Activated effector memory CD4-positive, alpha-beta T cell treated with anti-CD3 and anti-CD28 coated beads, Interleukin-2, amount 50 U/mL, for 16 hours (primary cell): ENCODE measurements around the gene RREB1.

Source experiments
- DNase-seq: peaks from one replicate; pipeline ENCODE4 v3.0.0-alpha.2; 2020

RREB1 gene

GRCh38 chr6:7107578-7108195, at the start of gene RREB1:
RREB1 (plus strand) TSS chr6:7107961; CDS start chr6:7181912, 73,951 bp downstream.
- peak; percentile 84 for DNase-seq

GRCh38 chr6:7058250-7058923, 49.4 kb upstream of the RREB1 start:
- no peak for DNase-seq

GRCh38 chr6:7060769-7061516, 46.8 kb upstream of the RREB1 start:
- no peak for DNase-seq

- no peak for DNase-seq
Observed at GRCh38 chr6:7062451-7063162, 45.2 kb upstream of the RREB1 start.

GRCh38 chr6:7067305-7067704, 40.5 kb upstream of the RREB1 start:
- DNase-seq: no peak

- no peak for DNase-seq
Observed at GRCh38 chr6:7071405-7071804, 36.4 kb upstream of the RREB1 start.

GRCh38 chr6:7073082-7073820, 34.5 kb upstream of the RREB1 start:
- no peak for DNase-seq

GRCh38 chr6:7073821-7074525, 33.8 kb upstream of the RREB1 start:
- peak; percentile 88 for DNase-seq

GRCh38 chr6:7074870-7075269, 32.9 kb upstream of the RREB1 start:
- DNase-seq: no peak

- DNase-seq: no peak
Observed at GRCh38 chr6:7075341-7076000, 32.3 kb upstream of the RREB1 start.

- DNase-seq: no peak
Observed at GRCh38 chr6:7077856-7078255, 29.9 kb upstream of the RREB1 start.

- no peak for DNase-seq
Observed at GRCh38 chr6:7078856-7079255, 28.9 kb upstream of the RREB1 start.

GRCh38 chr6:7080311-7080710, 27.4 kb upstream of the RREB1 start:
- no peak for DNase-seq

GRCh38 chr6:7085911-7086310, 21.9 kb upstream of the RREB1 start:
- DNase-seq: peak; percentile 67

GRCh38 chr6:7086488-7086887, 21.3 kb upstream of the RREB1 start:
- peak; percentile 72 for DNase-seq

- DNase-seq: no peak
Observed at GRCh38 chr6:7087066-7087465, 20.7 kb upstream of the RREB1 start.

GRCh38 chr6:7087491-7087979, 20.2 kb upstream of the RREB1 start:
- peak; percentile 70 for DNase-seq

GRCh38 chr6:7088076-7088742, 19.6 kb upstream of the RREB1 start:
- DNase-seq: no peak

GRCh38 chr6:7098993-7099392, 8.8 kb upstream of the RREB1 start:
- no peak for DNase-seq

GRCh38 chr6:7100072-7100752, 7.5 kb upstream of the RREB1 start:
- no peak for DNase-seq
